Cardiac muscle cell (in vitro differentiated cells and primary cell): ENCODE results near the gene TSKS. TPM values are rescaled to one million over a fixed set of nuclear protein-coding genes. Genes with fewer than 3 reads are reported as not detected.

Source experiments
- DNase-seq, 2 donors: peaks; one replicate each; pipeline versions ENCODE4 v3.0.0 to v3.0.0-alpha.2; 2010 to 2017; ENCODE audit warnings: low read depth in 1 of 2, low spot score in 1 of 2
- H3K27ac ChIP-seq: fragments of 200-600 bp; sonication (generic); 2 replicates; pipeline ENCODE4 v1.5.1; 2016
- H3K27me3 ChIP-seq: fragments of 200-600 bp; sonication (generic); 2 replicates; pipeline ENCODE4 v1.6.0; 2016; ENCODE audit warnings: control low read depth
- H3K36me3 ChIP-seq: fragments of 200-600 bp; sonication (generic); 2 replicates; pipeline ENCODE4 v1.5.1; 2016; ENCODE audit warnings: control low read depth
- H3K4me1 ChIP-seq: fragments of 200-600 bp; sonication (generic); 2 replicates; pipeline ENCODE4 v1.8.1; 2017; ENCODE audit warnings: low read depth, mild to moderate bottlenecking, mixed run types
- H3K4me3 ChIP-seq: fragments of 200-600 bp; sonication (generic); 2 replicates; pipeline ENCODE4 v1.5.1; 2016; ENCODE audit warnings: mild to moderate bottlenecking
- H3K9me3 ChIP-seq: fragments of 200-600 bp; sonication (generic); 2 replicates; pipeline ENCODE4 v1.5.1; 2017; ENCODE audit warnings: low read depth, mild to moderate bottlenecking, control low read depth
- polyA plus RNA-seq: library from polyadenylated mRNA; unstranded; fragments of >200 nt; fragmentation: Nextera tagmentation; extraction: Ambion mirVana; gene quantifications from 2 replicates; pipeline ENCODE4 v1.2.1, GENCODE V29; 2016
- total RNA-seq: library from RNA; depleted of rRNA; stranded (reverse); fragments of >200 nt; gene quantifications from 2 replicates; pipeline ENCODE4 v1.2.3, GENCODE V29; 2016
- TF ChIP-seq, protein P1 (sequence below): IDR thresholded peaks from 2 replicates; pipeline ENCODE4 v1.5.1; 2012; ENCODE audit warnings: low read depth, mild to moderate bottlenecking, low read length

TSKS gene
- total and polyA plus RNA-seq, 2 experiments from 2014 or later, result 0.09 TPM; not detected in 1

DNA sequence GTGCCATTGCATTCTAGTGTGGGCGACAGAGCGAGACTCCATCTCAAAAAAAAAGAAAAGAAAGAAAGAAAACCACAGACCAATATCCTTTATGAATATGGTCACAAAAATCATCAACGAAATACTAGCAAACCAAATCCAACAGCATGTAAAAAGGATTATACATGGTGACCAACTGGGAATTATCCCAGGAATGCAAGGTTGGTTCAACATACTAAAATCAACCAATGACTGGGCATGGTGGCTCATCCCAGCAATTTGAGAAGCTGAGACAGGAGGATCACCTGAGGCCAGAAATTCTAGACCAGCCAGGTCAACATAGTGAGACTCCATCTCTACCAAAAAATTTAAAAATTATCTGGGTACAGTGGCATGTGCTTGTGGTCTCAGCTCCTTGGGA is 7.2 kb downstream of the TSKS start:
- Histone ChIP-seq H3K27me3 (no peaks in the 10 kb centered on the region), H3K36me3 (no peaks in the 10 kb centered on the region), H3K4me1 (no peaks in the 10 kb centered on the region), H3K4me3 (no peak overlapping the region), H3K27ac (no peak overlapping the region), H3K9me3 (no peaks in the 10 kb centered on the region)
- no peak for DNase-seq
- TF ChIP-seq, protein P1, sequence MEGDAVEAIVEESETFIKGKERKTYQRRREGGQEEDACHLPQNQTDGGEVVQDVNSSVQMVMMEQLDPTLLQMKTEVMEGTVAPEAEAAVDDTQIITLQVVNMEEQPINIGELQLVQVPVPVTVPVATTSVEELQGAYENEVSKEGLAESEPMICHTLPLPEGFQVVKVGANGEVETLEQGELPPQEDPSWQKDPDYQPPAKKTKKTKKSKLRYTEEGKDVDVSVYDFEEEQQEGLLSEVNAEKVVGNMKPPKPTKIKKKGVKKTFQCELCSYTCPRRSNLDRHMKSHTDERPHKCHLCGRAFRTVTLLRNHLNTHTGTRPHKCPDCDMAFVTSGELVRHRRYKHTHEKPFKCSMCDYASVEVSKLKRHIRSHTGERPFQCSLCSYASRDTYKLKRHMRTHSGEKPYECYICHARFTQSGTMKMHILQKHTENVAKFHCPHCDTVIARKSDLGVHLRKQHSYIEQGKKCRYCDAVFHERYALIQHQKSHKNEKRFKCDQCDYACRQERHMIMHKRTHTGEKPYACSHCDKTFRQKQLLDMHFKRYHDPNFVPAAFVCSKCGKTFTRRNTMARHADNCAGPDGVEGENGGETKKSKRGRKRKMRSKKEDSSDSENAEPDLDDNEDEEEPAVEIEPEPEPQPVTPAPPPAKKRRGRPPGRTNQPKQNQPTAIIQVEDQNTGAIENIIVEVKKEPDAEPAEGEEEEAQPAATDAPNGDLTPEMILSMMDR, result no peak

DNA sequence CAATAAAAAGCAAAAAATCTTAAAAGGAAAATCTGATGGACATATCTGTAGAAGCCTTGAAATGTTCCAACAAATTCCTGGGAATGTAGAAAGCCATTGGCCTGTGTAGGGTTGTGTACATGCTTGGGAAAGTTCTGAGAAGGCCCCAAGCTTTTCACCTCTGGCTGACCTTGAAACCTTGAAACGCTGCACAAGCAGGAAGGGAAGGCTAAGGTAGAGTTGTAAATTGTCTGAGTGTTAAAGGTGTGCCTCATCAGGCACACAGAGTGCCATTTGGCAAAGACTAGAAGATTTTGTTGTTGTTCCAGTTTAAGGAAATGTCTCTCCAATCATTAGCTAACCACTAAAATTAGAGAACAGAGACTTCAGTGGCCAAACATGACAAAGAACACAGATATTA is 10.4 kb downstream of the TSKS start:
- Histone ChIP-seq H3K27me3 (no peaks in the 10 kb centered on the region), H3K36me3 (no peaks in the 10 kb centered on the region), H3K9me3 (no peaks in the 10 kb centered on the region), H3K27ac (no peak overlapping the region), H3K4me1 (no peaks in the 10 kb centered on the region), H3K4me3 (no peak overlapping the region)
- TF ChIP-seq, protein P1, result no peak
- DNase-seq, result no peak

DNA sequence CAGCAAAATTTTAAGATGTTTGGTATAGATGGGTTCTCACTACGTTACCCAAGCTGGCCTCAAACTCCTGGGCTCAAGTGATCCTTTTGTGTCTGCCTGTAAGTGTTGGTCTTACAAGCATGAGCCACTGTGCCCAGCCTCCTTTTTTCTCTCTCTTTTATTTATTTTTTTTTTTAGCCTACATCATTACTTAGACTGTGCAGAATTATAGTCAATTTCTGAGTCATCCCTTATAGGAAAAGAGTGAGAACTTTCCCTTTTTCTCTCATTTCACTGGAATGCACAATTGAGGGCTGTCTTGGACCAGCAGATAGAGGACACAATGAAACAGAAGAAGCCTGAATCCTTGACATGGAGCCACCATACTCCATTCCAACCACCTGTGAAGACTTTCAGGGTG is 13.3 kb downstream of the TSKS start:
- Histone ChIP-seq H3K27me3 (no peaks in the 10 kb centered on the region), H3K9me3 (no peaks in the 10 kb centered on the region), H3K36me3 (no peaks in the 10 kb centered on the region), H3K27ac (no peak overlapping the region), H3K4me1 (no peaks in the 10 kb centered on the region), H3K4me3 (no peak overlapping the region)
- no peak for DNase-seq
- TF ChIP-seq, protein P1, result no peak

DNA sequence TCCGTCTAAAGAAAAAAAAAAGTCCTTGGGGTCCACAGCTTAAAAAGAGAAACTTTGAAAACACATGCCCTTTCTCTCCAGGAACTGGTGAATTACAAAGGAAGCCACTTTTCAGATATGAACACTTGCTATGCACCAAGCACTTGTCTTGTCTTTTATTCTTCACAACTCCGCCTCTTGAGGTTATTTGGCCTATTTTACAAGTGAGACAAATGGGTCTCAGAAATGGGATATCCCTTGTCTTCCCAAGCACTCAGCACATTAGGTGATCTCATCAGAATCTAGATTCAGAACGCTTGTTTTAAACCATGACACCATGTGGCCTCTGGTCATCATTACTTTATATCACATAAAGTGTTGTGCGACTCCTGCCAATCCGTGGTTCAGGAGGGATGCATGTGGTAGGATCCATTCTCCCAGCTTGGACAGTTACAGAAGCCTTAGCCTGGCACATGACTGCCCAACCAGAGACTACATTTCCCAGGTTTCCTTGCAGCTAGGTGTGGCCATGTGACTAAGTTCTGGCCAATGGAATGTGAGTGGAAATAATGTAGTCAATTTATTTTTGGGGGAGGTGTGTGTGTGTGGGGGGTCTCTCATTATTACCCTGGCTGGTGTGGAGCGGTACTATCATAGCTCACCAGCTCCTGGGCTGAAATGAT is 13.9 kb downstream of the TSKS start:
- Histone ChIP-seq H3K9me3 (no peaks in the 10 kb centered on the region), H3K4me3 (no peak overlapping the region), H3K27me3 (no peaks in the 10 kb centered on the region), H3K36me3 (no peaks in the 10 kb centered on the region), H3K27ac (no peak overlapping the region), H3K4me1 (no peaks in the 10 kb centered on the region)
- DNase-seq, result peak in 1 of 2 donors; percentile 34
- TF ChIP-seq, protein P1, result no peak

DNA sequence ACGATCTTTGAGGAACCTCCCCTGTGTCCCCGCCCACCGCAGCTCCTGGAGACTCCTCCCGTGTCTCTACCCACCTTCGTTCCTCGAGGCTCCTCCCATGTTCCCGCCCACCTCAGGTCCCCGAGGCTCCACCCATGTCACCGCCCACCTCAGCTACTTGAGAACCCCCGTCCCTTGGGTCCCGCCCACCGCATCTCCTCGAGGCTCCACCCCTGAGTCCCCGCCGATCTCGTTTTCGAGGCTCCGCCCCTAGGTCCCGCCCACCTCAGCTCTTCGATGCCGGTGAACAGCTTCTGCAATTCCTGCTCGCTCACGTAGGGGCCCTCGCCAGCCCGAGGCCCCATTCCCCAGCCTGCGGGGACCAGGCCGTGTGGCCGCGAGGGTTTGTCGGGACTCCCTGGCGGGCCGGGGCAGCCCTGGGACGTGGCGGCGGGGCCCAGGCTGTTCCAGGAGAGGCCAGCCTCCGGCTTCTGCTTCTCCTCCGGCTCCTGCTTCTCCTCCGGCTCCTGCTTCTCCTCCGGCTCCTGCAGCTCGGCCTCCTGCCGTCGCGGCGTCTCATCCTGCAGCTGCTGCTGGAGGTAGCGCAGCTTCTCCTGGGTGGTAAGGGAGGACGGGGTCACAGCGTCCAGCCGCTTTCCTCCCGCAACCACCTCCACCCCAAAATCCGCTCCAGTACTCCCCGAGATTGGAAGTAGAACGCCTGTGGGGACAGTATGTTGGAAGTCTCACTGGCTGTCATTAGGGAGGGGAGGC is 16.7 kb downstream of the TSKS start:
- TF ChIP-seq, protein P1, result no peak
- H3K9me3 ChIP-seq, result no peaks in the 10 kb centered on the region
- no peak overlapping the region for H3K27ac ChIP-seq
- no peaks in the 10 kb centered on the region for H3K27me3 ChIP-seq
- no peaks in the 10 kb centered on the region for H3K36me3 ChIP-seq
- no peaks in the 10 kb centered on the region for H3K4me1 ChIP-seq
- DNase-seq, result peak in 1 of 2 donors; percentile 86
- H3K4me3 ChIP-seq, result no peak overlapping the region
